NOMO-1 (cell line): ENCODE data around the gene UBE2D3.
"Not testable (repeated sequence)": the region's sequence is repeated elsewhere in the genome, so short reads cannot be mapped to it uniquely, and the experiment has no call there.

Source experiments
- DNase-seq, 2 experiments: peaks; one replicate each; lab custom pipeline; 2025; ENCODE audit not compliant: unreplicated experiment in 2 of 2; lab: John Stamatoyannopoulos, UW

Gene UBE2D3

DNA sequence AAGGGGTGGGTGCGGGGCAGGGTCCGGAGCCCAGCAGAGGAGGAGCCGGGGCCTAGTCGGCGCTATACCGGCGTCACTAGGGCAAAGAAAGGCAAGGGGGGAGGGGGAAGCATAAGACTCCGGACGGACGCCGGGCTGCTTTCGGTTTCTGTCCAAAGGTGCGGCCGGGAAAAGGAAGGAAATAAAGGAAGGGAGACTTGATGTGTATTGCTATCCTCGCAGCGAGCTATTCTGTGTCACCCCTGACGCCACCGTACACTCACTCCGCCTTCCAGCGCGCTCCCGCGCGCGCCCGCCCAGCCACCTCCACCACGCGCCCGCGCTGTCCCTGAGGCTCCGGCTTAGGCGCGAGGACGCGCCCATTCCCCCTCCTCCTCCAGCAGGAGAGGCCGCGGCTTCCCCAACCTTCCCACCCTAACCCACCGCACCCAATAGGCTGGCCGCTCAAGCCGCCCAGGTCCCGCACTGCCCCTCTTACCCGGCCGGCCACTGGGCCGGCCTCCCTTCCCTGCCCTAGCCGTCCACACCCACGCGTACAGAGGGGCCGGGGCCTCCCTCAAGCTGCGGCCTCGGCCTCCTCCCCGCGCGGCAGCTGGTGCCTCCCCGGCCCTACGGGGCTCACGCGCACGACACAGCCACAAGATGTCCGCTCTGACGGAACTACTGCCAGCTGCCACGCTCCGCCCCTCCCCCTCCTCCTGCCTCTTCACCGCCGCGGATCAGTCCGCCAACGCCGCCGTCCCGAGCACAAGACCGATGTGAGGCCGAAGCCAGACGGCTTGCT lies at the start of gene UBE2D3:
Gene UBE2D3 (minus strand): TSS at position 662 of the 784 bp plus-strand sequence. CDS start 1,043 bp downstream, outside the sequence.
- peak; percentile 86 to 91 for DNase-seq

DNA sequence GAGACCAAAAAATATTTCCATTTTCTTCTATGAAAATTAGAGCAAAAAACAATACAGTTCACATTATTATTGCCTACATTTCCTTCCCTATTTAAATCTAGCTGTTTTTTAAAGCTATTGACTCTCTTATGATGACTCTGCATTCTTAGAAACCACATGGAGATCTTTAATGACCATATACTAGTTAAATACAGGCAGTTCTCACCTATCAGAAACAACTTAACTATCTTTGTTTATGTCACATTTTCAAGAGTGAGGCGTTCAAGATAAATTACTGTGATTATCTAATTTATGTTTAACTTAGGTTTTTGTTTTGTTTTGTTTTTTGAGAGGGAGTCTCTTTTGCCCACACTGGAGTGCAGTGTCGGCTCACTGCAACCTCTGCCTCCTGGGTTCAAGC lies 44.4 kb upstream of the UBE2D3 start:
- peak in 1 of 2 experiments; percentile 64 for DNase-seq

DNA sequence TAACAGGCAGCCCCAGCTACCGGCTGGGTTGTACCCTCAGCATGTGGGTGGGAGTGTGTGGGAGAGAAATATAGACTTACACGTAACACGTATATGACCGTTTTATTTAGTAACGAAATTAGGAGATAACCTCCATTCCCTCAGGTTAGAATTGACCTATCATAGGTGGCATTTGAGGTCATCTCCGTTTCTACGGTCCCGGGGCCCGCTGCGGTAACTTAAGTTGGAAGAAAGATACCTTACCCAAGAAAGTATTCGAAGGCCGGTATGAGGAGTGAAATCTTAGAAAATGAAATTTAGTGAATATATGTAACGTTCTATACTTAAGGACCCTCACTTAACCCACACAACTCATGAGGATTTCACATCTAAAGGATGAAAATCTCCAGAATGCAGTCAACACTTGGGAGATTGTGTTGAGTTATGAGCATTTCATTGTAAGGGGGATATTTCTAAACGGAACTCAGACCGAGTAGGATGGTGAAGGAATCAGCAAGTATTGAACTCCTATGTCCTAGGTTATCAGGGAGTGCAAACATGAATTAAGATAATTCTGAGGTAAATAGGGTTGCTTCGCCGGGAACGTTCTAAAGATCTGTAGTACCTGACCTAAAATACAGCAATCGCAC lies 42.3 kb upstream of the UBE2D3 start:
- DNase-seq: no peak

DNA sequence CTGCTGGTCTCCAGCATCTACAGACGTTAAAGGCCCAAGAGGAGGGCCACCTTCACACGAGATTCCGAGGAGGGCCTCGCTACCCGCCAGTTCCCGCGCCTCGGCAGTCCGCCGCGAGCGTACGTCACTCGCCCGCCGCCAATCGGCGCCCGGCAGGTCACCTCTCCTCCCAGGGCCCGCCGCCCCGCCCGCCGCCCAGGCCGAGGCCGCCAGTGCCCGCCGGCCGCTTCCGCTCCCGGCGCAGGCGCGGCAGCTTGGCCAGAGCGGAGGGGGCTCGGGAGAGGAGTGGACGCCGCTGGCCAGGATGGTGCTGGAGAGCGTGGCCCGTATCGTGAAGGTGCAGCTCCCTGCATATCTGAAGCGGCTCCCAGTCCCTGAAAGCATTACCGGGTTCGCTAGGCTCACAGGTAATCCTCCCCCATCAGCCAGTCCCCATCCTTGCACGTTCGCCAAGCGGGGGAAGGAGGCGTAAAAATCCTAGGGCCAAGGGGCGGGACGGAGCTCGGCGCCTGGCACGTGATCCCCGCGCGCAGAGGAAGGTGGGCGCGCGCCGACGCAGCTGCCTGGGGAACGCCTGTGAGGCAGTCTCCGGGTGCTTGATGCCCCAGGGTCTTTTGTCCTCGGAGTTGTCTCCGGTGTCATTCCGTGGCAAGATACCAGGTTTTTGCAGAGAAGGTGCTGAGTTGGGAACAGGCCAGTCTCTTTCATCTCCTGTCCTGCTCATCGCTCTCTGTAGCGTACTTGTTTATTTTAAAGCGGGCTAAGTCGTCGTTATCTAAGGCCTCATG lies 41.6 kb upstream of the UBE2D3 start, which contains the start of gene CISD2:
Gene CISD2 (plus strand): TSS at position 212 of the 788 bp plus-strand sequence. CDS start 93 bp downstream, at position 305.
- peak; percentile 86 to 94 for DNase-seq

DNA sequence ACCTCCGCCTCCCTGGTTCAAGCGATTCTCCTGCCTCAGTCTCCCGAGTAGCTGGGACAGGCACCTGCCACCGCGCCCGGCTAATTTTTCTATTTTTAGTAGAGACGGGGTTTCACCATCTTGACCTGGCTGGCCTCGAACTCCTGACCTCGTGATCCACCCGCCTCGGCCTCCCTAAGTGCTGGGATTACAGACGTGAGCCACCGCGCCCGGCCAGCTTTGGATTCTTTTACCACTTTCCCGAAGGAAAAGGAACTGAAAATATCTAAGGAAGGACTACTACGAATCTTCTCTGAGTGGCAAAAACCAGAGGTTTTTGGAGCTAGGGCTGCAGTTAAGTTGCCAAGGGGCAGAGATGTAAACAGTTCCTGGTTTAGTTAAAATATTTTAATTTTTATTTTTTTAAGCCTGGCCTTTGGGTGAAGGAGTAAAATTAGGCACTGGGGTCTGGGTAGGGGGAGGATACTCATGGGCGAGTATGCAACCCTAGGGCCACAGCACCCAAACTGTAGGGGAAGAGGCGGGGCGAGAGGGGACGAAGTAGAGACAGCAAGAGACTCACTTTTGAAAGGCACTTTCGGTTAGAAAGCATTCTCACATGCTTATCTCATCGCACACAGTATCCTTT lies 40.9 kb upstream of the UBE2D3 start:
- DNase-seq: no peak

DNA sequence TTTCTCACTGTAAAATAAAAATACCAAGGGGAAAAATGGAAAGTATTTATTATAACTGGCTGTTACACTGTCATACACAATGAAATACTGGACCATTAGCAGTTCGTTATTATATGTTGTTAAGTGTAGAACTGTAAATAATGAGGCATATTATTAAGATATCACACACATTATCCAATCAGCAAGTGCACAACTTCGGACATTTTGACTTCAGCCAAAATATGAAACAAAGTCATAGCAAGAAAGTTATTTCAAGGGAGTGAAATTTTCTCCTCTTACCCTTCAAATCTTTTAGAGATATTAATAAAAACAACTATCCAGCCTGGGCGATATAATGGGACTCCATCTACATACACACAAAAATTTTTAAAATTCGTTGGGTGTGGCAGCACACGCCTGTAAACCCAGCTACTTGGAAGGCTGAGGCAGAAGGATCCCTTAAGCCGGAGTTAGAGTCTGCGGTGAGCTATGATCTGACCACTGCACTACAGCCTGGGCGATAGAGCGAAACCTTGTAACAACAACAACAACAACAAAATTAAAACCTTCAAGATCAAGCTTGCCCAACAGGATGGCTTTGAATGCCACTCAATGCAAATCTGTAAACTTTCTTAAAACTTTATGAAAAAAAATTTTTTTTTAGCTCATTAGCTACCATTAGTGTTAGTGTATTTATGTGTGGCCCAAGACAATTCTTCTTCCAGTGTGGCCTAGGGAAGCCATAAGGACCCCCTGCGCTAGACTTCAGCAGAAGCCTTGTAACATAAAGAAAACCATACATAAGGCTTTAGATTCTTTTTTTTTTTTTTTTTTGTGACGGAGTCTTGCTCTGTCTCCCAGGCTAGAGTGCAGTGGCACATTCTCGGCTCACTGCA lies 40.2 kb upstream of the UBE2D3 start:
- DNase-seq: peak in 1 of 2 experiments; percentile 47

DNA sequence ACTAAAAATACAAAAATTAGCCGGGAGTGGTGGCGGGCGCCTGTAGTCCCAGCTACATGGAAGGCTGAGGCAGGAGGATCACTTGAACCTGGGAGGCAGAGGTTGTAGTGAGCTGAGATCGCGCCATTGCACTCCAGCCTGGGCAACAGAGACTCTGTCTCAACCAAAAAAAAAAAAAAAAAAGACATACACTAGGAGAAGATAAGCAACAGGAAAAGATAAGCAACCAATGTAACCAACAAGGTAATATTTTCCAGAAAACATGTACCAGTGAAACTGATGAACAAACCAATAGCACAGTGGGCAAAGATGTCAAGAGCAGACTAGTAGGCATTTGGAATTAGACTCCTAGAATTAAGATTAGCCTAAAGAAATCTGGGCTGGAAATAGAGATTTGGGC lies 38.0 kb upstream of the UBE2D3 start:
- DNase-seq: not testable (repeated sequence)

DNA sequence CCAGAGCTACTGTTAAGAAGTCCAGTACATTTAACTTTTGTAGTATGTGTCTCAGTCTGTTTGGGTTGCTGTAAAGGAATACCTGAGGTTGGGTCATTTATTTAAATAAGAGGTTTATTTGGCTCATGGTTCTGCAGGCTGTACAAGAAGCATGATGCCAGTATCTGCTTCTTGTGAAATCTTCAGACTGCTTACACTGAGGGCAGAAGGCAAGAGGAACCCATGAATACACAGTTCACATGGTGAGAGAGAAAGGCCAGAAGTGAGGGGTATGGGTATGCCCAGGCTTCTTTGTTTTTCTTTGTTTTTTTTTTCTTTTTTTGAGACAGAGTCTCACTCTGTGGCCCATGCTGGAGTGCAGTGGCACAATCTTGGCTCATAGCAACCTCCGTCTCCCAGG lies 35.4 kb upstream of the UBE2D3 start:
- DNase-seq: peak in 1 of 2 experiments; percentile 31

DNA sequence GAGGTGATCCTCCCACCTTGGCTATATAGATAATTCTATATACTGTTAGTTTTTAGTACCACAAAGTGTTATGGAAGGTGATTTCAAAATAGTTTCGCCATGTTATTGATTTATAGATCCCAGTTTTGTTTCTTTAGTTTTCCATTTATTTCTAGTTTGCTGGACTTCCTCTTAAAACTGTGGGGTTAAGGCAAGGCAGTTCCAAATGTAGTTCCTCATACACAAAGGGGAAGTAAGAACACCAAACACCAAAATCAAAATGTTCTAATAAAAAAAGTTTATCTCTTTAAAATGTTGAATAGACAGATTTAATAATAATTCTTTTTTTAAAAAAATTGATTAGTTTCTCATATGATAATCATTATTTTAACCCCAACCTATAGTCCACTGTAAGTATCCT lies 34.7 kb upstream of the UBE2D3 start:
- DNase-seq: peak; percentile 66 to 88

DNA sequence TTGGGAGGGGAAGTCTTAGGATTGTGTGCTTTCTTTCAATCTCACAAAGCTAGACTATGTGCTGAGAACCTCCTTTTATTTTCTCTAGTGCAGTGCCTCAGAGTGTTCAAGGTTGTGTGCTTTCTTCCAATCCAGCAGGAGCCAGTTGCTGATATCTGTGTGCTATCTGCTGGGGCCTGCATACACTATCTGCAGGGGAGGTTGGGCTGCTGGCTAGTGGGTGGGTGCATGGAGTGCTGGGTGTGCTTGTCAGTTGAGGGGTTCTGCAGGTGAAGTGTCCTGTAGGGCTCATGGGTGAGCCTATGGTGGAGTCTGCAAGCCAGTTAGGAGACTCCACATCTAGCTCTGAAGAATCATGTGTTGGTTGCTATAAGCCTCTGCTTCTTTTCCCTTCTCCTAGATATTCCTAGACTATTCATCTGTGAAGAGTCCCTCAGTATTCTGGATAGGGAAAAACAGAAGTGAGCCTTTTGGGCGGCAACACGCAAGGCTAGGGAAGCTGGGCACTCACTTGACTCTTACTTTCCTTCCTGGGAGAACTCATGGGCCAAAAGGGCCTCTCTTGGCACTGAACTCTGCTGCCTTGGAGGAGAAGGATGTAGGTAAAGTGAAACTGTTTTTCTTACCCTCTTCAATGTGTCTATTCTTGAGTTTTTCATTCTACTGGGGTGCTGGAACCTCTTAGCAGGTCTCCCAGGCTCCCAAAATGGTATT lies 33.4 kb upstream of the UBE2D3 start:
- no peak for DNase-seq

DNA sequence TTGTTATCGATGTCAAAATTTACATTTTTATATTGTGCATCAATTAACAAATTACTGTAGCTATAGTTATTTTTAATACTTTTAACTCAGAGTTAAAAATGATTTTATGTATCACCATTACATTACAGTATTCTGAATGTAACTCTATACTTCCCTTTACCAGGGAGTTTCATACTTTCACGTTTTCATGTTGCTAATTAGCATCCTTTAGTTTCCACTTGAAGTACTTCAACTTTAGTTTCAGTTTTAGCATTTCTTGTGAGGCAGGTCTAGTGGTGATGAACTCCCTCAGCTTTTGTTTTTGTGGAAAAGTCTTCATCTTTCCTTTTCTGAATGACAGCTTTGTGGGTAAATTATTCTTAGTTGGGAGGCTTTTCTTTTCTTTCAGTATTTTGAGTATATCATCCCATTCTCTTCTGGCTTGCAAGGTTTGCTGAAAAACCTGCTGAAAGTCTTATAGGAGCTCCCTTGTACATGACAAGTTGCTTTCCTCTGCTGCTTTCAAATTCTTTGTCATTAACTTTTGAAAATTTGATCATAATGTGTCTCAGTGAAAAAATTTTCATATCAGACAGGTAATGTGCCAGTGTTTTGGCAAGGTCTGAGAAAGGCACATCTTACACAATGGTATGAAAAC lies 31.6 kb upstream of the UBE2D3 start:
- DNase-seq: no peak

DNA sequence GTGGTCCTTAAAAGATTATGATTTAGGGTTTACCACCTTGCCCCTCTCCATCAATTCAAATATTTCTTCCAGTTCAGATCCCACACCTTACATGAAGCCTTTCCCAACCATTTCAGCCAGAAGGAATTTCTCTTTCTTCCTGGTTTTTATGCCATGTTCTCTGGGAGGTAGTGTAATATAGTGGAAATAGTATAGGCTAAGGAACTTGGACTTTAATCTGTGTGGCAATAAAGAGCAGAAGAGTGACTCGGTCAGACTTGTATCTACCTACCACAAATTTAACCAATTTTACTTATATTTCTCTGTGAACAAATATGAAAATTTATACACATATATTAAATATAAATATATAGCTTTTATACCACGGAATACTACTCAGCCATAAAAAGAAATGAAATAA lies 23.0 kb upstream of the UBE2D3 start:
- no peak for DNase-seq

DNA sequence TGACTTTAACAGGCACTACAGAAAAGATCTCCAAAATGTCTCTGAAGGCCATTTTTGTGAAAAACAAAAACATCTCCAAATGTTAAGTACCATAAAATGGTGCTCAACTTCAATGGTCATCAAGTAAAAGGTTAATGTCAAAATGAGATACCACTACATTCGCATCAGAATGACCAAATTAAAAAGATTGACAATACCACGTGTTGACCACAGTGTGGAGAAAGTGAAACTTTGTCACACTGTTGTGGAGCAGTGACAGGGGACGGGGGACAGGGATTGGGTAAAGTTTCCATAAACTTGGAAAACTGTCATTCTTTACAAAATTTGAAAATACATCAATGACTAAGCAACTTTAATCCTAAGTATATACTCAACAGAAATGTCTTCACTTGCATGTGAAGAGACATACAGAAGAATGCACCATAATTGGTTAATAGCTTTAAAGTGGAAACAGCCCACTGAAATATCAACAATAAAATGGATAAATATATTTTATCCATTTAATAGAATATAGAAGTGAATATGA lies 22.3 kb upstream of the UBE2D3 start:
- DNase-seq: no peak

DNA sequence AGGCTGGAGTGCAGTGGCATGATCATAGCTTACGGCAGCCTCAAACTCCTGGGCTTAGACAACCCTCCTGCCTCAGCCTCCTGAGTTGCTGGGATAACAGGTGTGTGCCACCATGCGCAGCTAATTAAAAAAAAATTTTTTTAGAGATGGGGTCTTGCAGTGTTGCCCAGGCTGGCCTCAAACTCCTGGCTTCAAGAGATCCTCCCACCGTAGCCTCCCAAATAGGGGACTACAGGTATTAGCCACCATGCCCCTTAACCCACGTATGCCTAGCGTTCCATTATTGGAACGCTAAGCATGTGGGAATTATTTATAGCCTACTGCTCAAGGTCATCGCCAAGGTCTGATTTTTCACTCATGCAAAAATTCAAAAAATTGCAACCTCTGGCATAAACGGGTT lies 20.3 kb upstream of the UBE2D3 start:
- DNase-seq: no peak

DNA sequence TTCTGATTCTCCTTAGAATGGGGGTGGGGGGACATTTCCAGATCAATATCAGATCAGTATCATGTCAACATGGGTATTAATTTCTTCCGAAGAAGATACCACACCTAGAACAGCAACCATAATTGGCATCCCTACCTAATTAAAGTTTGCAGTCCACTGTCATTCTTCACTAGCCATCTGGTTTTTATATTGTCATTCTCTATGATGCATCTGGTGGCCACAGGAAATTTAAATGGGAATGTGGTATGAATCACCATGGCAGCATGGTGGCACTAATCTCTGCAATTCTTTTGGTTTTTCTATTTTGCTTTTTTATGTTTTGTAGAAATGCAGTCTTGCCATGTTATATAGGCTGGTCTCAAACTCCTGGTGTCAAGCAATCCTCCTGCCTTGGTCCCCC lies 16.6 kb upstream of the UBE2D3 start:
- no peak for DNase-seq

DNA sequence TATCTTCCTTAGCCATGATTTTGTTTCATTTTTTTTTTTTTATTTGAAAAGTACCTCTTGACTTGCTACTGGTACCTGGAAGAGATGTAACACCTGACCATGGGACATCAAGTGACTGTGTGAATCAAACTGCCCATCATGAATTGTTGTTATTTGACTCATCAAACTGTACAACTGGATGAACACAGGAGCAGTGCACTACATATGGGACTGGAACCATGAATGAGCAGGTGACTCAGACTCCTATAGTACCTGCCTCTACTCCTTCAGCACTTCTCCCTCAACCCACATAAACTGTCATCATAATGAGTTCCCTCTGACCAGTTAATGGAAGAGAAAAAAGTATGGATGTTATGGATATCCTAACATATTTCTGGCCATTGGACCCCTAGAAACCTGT lies 15.9 kb upstream of the UBE2D3 start:
- no peak for DNase-seq

DNA sequence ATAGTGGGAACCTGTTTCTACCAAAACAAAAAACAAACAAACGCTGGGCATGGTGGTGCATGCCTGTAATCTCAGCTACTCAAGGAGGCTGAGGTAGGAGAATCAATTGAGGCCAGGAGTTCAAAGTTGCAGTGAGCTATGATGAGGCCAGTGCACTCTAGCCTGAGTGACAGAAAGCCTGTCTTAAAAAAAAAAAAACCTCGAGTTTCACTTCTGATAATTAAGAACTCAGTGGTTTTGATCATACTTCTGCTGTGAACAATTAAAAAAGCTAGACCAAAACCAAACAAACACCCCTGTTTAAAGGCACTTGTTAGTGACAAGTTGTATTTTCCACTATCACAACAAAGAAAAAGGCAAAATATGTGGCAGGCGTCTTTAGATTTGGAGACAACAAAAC lies 15.0 kb upstream of the UBE2D3 start:
- peak in 1 of 2 experiments; percentile 38 for DNase-seq

DNA sequence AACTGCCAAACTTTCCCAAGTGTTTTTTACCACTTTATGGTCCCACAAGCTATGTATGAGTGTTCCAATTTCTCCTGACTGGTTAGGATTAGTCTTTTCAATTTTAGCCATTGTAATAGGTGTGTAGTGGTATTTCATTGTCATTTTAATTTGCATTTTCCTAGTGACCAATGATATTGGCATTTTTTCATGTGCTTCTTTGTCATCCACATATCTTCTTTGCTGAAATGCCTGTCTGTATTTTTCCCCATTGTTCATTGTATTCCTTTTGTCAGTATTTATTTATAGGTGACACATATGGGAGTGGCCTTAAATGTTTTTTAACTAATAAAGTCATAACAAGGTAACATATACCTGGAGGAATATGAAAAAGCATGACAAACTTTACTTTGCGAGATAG lies 9.2 kb upstream of the UBE2D3 start:
- DNase-seq: no peak

DNA sequence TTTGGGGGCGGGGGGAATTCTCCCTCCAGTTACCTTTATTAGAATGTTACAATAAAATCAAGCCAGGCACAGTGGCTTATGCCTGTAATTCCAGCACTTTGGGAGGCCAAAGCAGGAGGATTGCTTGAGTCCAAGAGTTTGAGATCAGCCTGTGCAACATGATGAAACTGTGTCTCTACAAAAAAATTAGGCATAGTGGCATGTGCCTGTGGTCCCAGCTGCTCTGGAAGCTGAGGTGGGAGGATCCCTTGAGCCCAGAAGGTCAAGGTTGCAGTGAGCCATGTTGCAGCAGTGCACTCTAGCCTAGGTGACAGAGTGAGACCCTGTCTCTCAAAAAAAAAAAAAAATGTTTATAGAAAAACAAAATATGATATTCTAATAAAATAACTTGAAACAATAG lies 5.3 kb upstream of the UBE2D3 start:
- DNase-seq: no peak
